ENCODE measurements around the gene KIF13A. TPM values are rescaled to one million over a fixed set of nuclear protein-coding genes. Genes with fewer than 3 reads are reported as not detected.

Gene KIF13A
- total and polyA plus RNA-seq, 10 of the 15 experiments (the other 5 are each of a cell fraction or from before 2014, with no cell fraction given), result 0.02 to 0.26 (median 0.13) TPM; not detected in 2

DNA sequence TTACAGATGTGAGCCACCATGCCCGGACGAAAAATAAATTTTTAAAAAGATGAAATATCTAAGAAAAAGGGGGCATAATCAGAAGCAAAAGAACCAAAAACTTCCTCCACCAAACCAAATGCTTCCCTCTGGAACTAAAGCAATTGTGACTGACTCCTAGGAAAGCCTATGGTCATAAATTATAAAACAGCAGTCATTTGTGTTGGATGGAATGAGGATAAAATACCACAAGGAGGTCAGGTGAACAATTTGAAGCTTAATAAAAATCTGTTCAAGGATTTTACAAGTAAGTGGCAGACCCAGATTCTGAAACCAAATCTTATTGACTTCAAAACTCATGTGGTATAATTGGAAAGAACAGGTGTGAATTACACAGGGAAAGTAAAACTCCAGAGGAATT, 114.5 kb downstream of the KIF13A start:
- H3K36me3 ChIP-seq (ENCODE audit: control insufficient read depth in 2 of 2, insufficient read depth in 2 of 2, low read length in 1 of 2), result no peaks in the 10 kb centered on the region
- RAD21 ChIA-PET (ENCODE audit: unreplicated experiment), result no interaction called here
- no peak for FAIRE-seq
- no peaks in the 10 kb centered on the region for H4K20me1 ChIP-seq (ENCODE audit: control insufficient read depth, insufficient read depth)
- no peak overlapping the region for H2AFZ ChIP-seq (ENCODE audit: control insufficient read depth, low read depth, low read length)
- H3K27ac ChIP-seq (ENCODE audit: control insufficient read depth, insufficient read depth), result no peak overlapping the region
- no peak for DNase-seq (ENCODE audit: low read depth, low spot score)
- no peak overlapping the region for H3K4me2 ChIP-seq (ENCODE audit: control insufficient read depth, insufficient read depth)
- CTCF ChIA-PET, result interaction anchor here (0.6 kb wide), 1 partner anchor 220 kb away, joined by 3 read pairs; no protein-coding TSS in a partner anchor
- no peak overlapping the region for H3K4me3 ChIP-seq
- no peaks in the 10 kb centered on the region for H3K27me3 ChIP-seq (replicated peaks in 1 of 2; ENCODE audit: control insufficient read depth in 2 of 2, insufficient read depth in 2 of 2, low read length in 1 of 2)
- in situ Hi-C loops (cut with MboI) (no loop called here), intact Hi-C loops (cut with micrococcal nuclease; ENCODE audit: unreplicated experiment) (no loop called here)
- no TSS peak for BruUV-seq (replicated peaks)
- SMC1A ChIA-PET (ENCODE audit: uncharacterized antibody, unreplicated experiment), result interaction anchor here (0.8 kb wide), 1 partner anchor 167 kb away, joined by 3 read pairs; no protein-coding TSS in a partner anchor
- no peak for ATAC-seq
- TF ChIP-seq POLR2AphosphoS2 (IDR thresholded peaks at IDR 0.05; ENCODE audit: low read depth, low read length) (no peak), EP300 (IDR thresholded peaks at IDR 0.05; ENCODE audit: borderline replicate concordance in 1 of 2, control insufficient read depth in 1 of 2, low read depth in 2 of 2, low read length in 2 of 2) (no peak), SIX5 (IDR thresholded peaks at IDR 0.05; ENCODE audit: low read depth, low read length, severe bottlenecking) (no peak), LARP7 (IDR thresholded peaks at IDR 0.05) (no peak), BMI1 (IDR thresholded peaks at IDR 0.05; ENCODE audit: borderline replicate concordance) (no peak), PML (IDR thresholded peaks at IDR 0.05; ENCODE audit: low read length) (no peak), ZNF217 (IDR thresholded peaks at IDR 0.05) (no peak)
- TF ChIP-seq, protein P1, sequence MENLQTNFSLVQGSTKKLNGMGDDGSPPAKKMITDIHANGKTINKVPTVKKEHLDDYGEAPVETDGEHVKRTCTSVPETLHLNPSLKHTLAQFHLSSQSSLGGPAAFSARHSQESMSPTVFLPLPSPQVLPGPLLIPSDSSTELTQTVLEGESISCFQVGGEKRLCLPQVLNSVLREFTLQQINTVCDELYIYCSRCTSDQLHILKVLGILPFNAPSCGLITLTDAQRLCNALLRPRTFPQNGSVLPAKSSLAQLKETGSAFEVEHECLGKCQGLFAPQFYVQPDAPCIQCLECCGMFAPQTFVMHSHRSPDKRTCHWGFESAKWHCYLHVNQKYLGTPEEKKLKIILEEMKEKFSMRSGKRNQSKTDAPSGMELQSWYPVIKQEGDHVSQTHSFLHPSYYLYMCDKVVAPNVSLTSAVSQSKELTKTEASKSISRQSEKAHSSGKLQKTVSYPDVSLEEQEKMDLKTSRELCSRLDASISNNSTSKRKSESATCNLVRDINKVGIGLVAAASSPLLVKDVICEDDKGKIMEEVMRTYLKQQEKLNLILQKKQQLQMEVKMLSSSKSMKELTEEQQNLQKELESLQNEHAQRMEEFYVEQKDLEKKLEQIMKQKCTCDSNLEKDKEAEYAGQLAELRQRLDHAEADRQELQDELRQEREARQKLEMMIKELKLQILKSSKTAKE (IDR thresholded peaks at IDR 0.05; ENCODE audit: low read depth, poor library complexity, severe bottlenecking), result no peak
- H3K4me1 ChIP-seq (ENCODE audit: control insufficient read depth, insufficient read depth, low read length), result no peaks in the 10 kb centered on the region
- H3K79me2 ChIP-seq (ENCODE audit: control insufficient read depth, insufficient read depth, low read length), result no peaks in the 10 kb centered on the region
- no peak overlapping the region for H3K9ac ChIP-seq (ENCODE audit: control insufficient read depth, insufficient read depth, low read length)
- no peaks in the 10 kb centered on the region; the same call in 2 of the 3 replicates for H3K9me3 ChIP-seq (replicated peaks; ENCODE audit: control insufficient read depth, insufficient read depth, low read length)
- POLR2A ChIA-PET, result no interaction called here
- 27% methylated on average over 2 of the region's 2 CpGs for WGBS (ENCODE audit: insufficient coverage, insufficient replicate concordance, low lambda C conversion rate, missing lambda C conversion rate)

All from GM12878 (cell line).